HepG2 (cell line): ENCODE data around the gene KIF6. TPM values are rescaled to one million over a fixed set of nuclear protein-coding genes. Genes with fewer than 3 reads are reported as not detected.

Experiments used
- ATRX ChIP-seq: sonication (generic); formaldehyde crosslinking; IDR thresholded peaks from 2 replicates; pipeline ENCODE4 v1.4.0; 2020; ENCODE audit warnings: missing genetic modification reagents, borderline replicate concordance
- DPF2 ChIP-seq: sonication (generic); formaldehyde crosslinking; IDR thresholded peaks from 2 replicates; pipeline ENCODE4 v1.4.0; 2020; ENCODE audit warnings: mild to moderate bottlenecking, low read depth, missing genetic modification reagents, borderline replicate concordance
- HMG20B ChIP-seq: conservative IDR thresholded peaks from 2 replicates; pipeline ENCODE4 v1.6.1; 2016; ENCODE audit warnings: missing genetic modification reagents, missing compliant biosample characterization
- HNRNPL ChIP-seq: fragments of 200-400 bp; formaldehyde crosslinking; IDR thresholded peaks from 2 replicates; pipeline ENCODE4 v1.6.1; 2017; ENCODE audit warnings: mild to moderate bottlenecking, low read depth, low read length
- KLF15 ChIP-seq: sonication (generic); formaldehyde crosslinking; IDR thresholded peaks from 2 replicates; pipeline ENCODE4 v1.8.1; 2023; ENCODE audit warnings: borderline replicate concordance, mild to moderate bottlenecking, inconsistent platforms, missing genetic modification reagents, mixed read lengths
- KLF9 ChIP-seq: IDR thresholded peaks from 2 replicates; pipeline ENCODE4 v1.6.1; 2016; ENCODE audit warnings: low read depth
- NAIF1 ChIP-seq: sonication (generic); formaldehyde crosslinking; IDR thresholded peaks from 2 replicates; pipeline ENCODE4 v1.5.0; 2020; ENCODE audit warnings: mild to moderate bottlenecking, missing genetic modification reagents, borderline replicate concordance
- RAD21 ChIP-seq: fragments of 450-650 bp; formaldehyde crosslinking; IDR thresholded peaks from 2 replicates; pipeline ENCODE4 v1.5.0; 2020; ENCODE audit warnings: mild to moderate bottlenecking
- SP1 ChIP-seq, 2 experiments: fragments of 450-650 bp in 1 of 2; sonication (generic) in 1 of 2; formaldehyde crosslinking in 1 of 2; IDR thresholded peaks; 2 replicates each; pipeline versions ENCODE4 v1.4.0 to v1.6.1; 2016 to 2020; ENCODE audit warnings: missing genetic modification reagents in 1 of 2
- SP2 ChIP-seq: sonication (generic); formaldehyde crosslinking; IDR thresholded peaks from 2 replicates; pipeline ENCODE4 v1.5.1; 2020; ENCODE audit warnings: mild to moderate bottlenecking, missing genetic modification reagents
- TARDBP ChIP-seq: sonication (generic); formaldehyde crosslinking; IDR thresholded peaks from 2 replicates; pipeline ENCODE4 v1.8.0; 2022; ENCODE audit warnings: mild to moderate bottlenecking, missing genetic modification reagents
- XRCC5 ChIP-seq: fragments of 200-400 bp; formaldehyde crosslinking; optimal IDR thresholded peaks from 2 replicates; pipeline ENCODE3; 2017; ENCODE audit warnings: mild to moderate bottlenecking, low read length
- ZFP41 ChIP-seq: sonication (generic); formaldehyde crosslinking; IDR thresholded peaks from 2 replicates; pipeline ENCODE4 v1.4.0; 2020; ENCODE audit warnings: mild to moderate bottlenecking, missing genetic modification reagents, borderline replicate concordance
- ZNF331 ChIP-seq: sonication (generic); formaldehyde crosslinking; IDR thresholded peaks from 2 replicates; pipeline ENCODE4 v1.4.0; 2020; ENCODE audit warnings: missing genetic modification reagents
- ZNF556 ChIP-seq: sonication (generic); formaldehyde crosslinking; IDR thresholded peaks from 2 replicates; pipeline ENCODE4 v1.4.0; 2020; ENCODE audit warnings: mild to moderate bottlenecking, missing genetic modification reagents, borderline replicate concordance
- ZNF746 ChIP-seq: sonication (generic); formaldehyde crosslinking; IDR thresholded peaks from 2 replicates; pipeline ENCODE4 v1.8.0; 2022; ENCODE audit warnings: mild to moderate bottlenecking, missing genetic modification reagents
- polyA plus RNA-seq, 8 experiments: library from polyadenylated mRNA; depleted of rRNA in 3 of 8; stranded (reverse) in 7 of 8; unstranded in 1 of 8; fragments of >200 nt; fragmentation: Illumina TruSeq in 4 of 8; extraction: Trizol in 4 of 8; gene quantifications; 2 replicates each; pipeline versions ENCODE4 v1.2.1 to v1.2.3, GENCODE V29; 2011 to 2016; ENCODE audit warnings: low read depth in 4 of 8, missing spikeins in 1 of 8, mixed read lengths in 1 of 8; ENCODE audit not compliant: insufficient read depth in 1 of 8
- total RNA-seq, 5 experiments: library from RNA; depleted of rRNA; stranded (reverse); fragments of >200 nt; fragmentation: Illumina TruSeq; extraction: Trizol; gene quantifications; 2 replicates each; pipeline ENCODE4 v1.2.3, GENCODE V29; 2016; ENCODE audit warnings: low read depth in 1 of 5
- TF ChIP-seq, protein P1 (sequence below), 2 experiments: sonication (generic) in 1 of 2; formaldehyde crosslinking in 1 of 2; IDR thresholded peaks; 2 replicates each; pipeline versions ENCODE4 v1.6.1 to v1.9.0; 2014 to 2022; ENCODE audit warnings: antibody characterized with exemption in 1 of 2, borderline replicate concordance in 1 of 2, inconsistent platforms in 1 of 2, low read depth in 1 of 2, missing genetic modification reagents in 1 of 2
- TF ChIP-seq, protein P2 (sequence below): sonication (generic); formaldehyde crosslinking; IDR thresholded peaks from 2 replicates; pipeline ENCODE4 v1.5.0; 2020; ENCODE audit warnings: mild to moderate bottlenecking, missing genetic modification reagents, borderline replicate concordance
- TF ChIP-seq, protein P3 (sequence below): IDR thresholded peaks from 2 replicates; pipeline ENCODE4 v1.6.1; 2012; ENCODE audit warnings: inconsistent platforms

Gene KIF6
- total and polyA plus RNA-seq, 2 of the 13 experiments (the other 11 are each of a cell fraction or from before 2014, with no cell fraction given): 0.04 to 0.27 TPM

DNA sequence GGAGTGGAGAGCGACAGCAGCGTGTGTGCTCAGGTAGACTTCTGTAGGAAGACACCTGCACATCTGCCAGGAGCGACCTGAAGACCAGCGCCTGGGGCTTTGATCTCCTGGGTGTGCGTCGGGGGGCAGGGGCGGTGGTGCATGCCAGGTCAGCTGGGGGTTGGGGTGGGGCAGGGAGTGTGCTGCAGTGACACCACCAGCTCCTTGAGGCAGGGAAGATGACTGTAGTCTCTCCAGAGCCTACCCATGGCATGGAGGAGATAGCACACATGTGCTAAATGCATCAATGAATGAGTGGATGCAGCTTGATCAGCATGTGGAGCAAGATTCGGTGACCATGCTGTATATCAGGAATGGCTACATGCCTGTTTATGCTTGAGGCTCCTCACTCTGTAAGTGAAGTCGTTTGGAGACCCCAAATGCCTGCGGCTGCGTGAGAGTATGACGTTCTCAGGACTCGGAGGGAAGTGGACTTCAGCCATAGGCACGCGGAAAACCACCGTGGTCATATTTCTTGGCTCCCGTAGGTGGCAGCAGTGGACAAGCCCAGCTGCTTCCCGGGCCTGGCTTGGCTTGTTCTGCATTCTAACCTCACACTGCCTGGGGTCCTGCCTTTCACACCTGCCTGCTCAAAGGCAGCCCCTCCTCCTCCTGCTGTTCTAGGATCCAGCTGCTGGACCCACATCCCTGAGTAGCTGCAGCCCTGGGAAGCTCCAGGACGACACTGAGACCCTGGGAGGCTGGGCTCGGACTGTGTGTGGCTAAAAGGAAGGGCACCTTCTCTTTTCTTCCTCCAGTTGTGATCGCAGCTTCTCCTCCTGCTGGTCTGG lies 363.3 kb downstream of the KIF6 start (continued):
- TF ChIP-seq, protein P1, sequence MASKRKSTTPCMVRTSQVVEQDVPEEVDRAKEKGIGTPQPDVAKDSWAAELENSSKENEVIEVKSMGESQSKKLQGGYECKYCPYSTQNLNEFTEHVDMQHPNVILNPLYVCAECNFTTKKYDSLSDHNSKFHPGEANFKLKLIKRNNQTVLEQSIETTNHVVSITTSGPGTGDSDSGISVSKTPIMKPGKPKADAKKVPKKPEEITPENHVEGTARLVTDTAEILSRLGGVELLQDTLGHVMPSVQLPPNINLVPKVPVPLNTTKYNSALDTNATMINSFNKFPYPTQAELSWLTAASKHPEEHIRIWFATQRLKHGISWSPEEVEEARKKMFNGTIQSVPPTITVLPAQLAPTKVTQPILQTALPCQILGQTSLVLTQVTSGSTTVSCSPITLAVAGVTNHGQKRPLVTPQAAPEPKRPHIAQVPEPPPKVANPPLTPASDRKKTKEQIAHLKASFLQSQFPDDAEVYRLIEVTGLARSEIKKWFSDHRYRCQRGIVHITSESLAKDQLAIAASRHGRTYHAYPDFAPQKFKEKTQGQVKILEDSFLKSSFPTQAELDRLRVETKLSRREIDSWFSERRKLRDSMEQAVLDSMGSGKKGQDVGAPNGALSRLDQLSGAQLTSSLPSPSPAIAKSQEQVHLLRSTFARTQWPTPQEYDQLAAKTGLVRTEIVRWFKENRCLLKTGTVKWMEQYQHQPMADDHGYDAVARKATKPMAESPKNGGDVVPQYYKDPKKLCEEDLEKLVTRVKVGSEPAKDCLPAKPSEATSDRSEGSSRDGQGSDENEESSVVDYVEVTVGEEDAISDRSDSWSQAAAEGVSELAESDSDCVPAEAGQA (IDR thresholded peaks at IDR 0.05; ENCODE audit: low read depth): no peak
- TF ChIP-seq, protein P1 (CRISPR knock-in tag; IDR thresholded peaks at IDR 0.05; ENCODE audit: borderline replicate concordance): no peak
- TF ChIP-seq TARDBP: 0 out of 2 replicates have a peak, but pooled peaks have one; percentile 30
- TF ChIP-seq RAD21 (CRISPR knock-in tag): peak; percentile 62; the same call in 1 of the 2 replicates
- TF ChIP-seq ATRX (CRISPR knock-in tag): no peak
- no peak for TF ChIP-seq SP1 (IDR thresholded peaks at IDR 0.05)
- TF ChIP-seq SP1 (CRISPR knock-in tag; IDR thresholded peaks at IDR 0.05): no peak
- TF ChIP-seq HNRNPL: no peak
- no peak for TF ChIP-seq ZNF331 (CRISPR knock-in tag)
- no peak for TF ChIP-seq HMG20B (CRISPR knock-in tag)
- no peak for TF ChIP-seq KLF15 (CRISPR knock-in tag)
- no peak for TF ChIP-seq SP2 (CRISPR knock-in tag)
- no peak for TF ChIP-seq NAIF1 (CRISPR knock-in tag)
- no peak for TF ChIP-seq DPF2 (CRISPR knock-in tag)
- TF ChIP-seq KLF9 (CRISPR knock-in tag): no peak
- TF ChIP-seq ZNF746 (CRISPR knock-in tag): no peak
- TF ChIP-seq ZFP41 (CRISPR knock-in tag): no peak
- TF ChIP-seq ZNF556: no peak
- TF ChIP-seq, protein P2, sequence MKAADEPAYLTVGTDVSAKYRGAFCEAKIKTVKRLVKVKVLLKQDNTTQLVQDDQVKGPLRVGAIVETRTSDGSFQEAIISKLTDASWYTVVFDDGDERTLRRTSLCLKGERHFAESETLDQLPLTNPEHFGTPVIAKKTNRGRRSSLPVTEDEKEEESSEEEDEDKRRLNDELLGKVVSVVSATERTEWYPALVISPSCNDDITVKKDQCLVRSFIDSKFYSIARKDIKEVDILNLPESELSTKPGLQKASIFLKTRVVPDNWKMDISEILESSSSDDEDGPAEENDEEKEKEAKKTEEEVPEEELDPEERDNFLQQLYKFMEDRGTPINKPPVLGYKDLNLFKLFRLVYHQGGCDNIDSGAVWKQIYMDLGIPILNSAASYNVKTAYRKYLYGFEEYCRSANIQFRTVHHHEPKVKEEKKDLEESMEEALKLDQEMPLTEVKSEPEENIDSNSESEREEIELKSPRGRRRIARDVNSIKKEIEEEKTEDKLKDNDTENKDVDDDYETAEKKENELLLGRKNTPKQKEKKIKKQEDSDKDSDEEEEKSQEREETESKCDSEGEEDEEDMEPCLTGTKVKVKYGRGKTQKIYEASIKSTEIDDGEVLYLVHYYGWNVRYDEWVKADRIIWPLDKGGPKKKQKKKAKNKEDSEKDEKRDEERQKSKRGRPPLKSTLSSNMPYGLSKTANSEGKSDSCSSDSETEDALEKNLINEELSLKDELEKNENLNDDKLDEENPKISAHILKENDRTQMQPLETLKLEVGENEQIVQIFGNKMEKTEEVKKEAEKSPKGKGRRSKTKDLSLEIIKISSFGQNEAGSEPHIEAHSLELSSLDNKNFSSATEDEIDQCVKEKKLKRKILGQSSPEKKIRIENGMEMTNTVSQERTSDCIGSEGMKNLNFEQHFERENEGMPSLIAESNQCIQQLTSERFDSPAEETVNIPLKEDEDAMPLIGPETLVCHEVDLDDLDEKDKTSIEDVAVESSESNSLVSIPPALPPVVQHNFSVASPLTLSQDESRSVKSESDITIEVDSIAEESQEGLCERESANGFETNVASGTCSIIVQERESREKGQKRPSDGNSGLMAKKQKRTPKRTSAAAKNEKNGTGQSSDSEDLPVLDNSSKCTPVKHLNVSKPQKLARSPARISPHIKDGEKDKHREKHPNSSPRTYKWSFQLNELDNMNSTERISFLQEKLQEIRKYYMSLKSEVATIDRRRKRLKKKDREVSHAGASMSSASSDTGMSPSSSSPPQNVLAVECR (CRISPR knock-in tag): no peak
- TF ChIP-seq, protein P3, sequence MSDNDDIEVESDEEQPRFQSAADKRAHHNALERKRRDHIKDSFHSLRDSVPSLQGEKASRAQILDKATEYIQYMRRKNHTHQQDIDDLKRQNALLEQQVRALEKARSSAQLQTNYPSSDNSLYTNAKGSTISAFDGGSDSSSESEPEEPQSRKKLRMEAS: no peak; the same call in 1 of the 2 replicates
- peak; percentile 78 for TF ChIP-seq XRCC5
